Loucy (cell line): ENCODE measurements around the gene HEBP2.
A peak's percentile ranks its signal among the peaks of the same experiment; 100 is the strongest.

Source experiments
- H2AFZ ChIP-seq: fragments of 200-600 bp; sonication (generic); 2 replicates; pipeline ENCODE4 v1.6.0; 2016; ENCODE audit warnings: antibody characterized with exemption, mild to moderate bottlenecking, low read length, moderate library complexity
- H3F3A ChIP-seq: fragments of 200-600 bp; 2 replicates; pipeline ENCODE4 v1.6.0; 2016; ENCODE audit warnings: antibody characterized with exemption, low read depth, mild to moderate bottlenecking
- H3K27me3 ChIP-seq: fragments of 200-600 bp; sonication (generic); 2 replicates; pipeline ENCODE4 v1.6.1; 2014; ENCODE audit warnings: low read length, mild to moderate bottlenecking; ENCODE audit not compliant: insufficient read depth, poor library complexity, severe bottlenecking
- H3K36me3 ChIP-seq: fragments of 200-600 bp; sonication (generic); 2 replicates; pipeline ENCODE4 v1.6.1; 2016; ENCODE audit warnings: low read length; ENCODE audit not compliant: insufficient read depth
- H3K4me1 ChIP-seq: fragments of 200-600 bp; sonication (generic); 2 replicates; pipeline ENCODE4 v1.5.1; 2014; ENCODE audit warnings: low read length, mild to moderate bottlenecking; ENCODE audit not compliant: insufficient read depth, poor library complexity, severe bottlenecking
- H3K4me2 ChIP-seq: fragments of 200-600 bp; sonication (generic); 2 replicates; pipeline ENCODE4 v1.6.0; 2014; ENCODE audit warnings: antibody characterized with exemption, low read length, low read depth, mild to moderate bottlenecking; ENCODE audit not compliant: poor library complexity, severe bottlenecking
- H3K4me3 ChIP-seq: fragments of 200-600 bp; sonication (generic); 2 replicates; pipeline ENCODE4 v1.5.1; 2014; ENCODE audit warnings: low read length, mild to moderate bottlenecking, mixed read lengths; ENCODE audit not compliant: poor library complexity, severe bottlenecking
- H3K79me2 ChIP-seq: fragments of 200-600 bp; sonication (generic); 2 replicates; pipeline ENCODE4 v1.6.1; 2014; ENCODE audit warnings: low read length; ENCODE audit not compliant: insufficient read depth
- H3K9ac ChIP-seq: fragments of 200-600 bp; sonication (generic); 2 replicates; pipeline ENCODE4 v1.6.0; 2014; ENCODE audit warnings: mild to moderate bottlenecking, low read depth, low read length, moderate library complexity; ENCODE audit not compliant: poor library complexity, severe bottlenecking
- H3K9me2 ChIP-seq: fragments of 200-600 bp; sonication (generic); replicated peaks from 2 replicates; pipeline ENCODE4 v1.6.1; 2016; ENCODE audit warnings: low read depth, low read length, mixed read lengths
- H3K9me3 ChIP-seq: fragments of 200-600 bp; sonication (generic); 2 replicates; pipeline ENCODE4 v1.6.1; 2014; ENCODE audit warnings: mild to moderate bottlenecking, antibody characterized with exemption, low read length, low read depth; ENCODE audit not compliant: insufficient read depth
- H4K20me1 ChIP-seq: fragments of 200-600 bp; sonication (generic); 2 replicates; pipeline ENCODE4 v1.6.0; 2014; ENCODE audit warnings: antibody characterized with exemption, low read length, mild to moderate bottlenecking; ENCODE audit not compliant: insufficient read depth, poor library complexity, severe bottlenecking
- EZH2phosphoT487 ChIP-seq: fragments of 200-600 bp; IDR thresholded peaks from 2 replicates; pipeline ENCODE4 v1.6.1; 2018; ENCODE audit warnings: antibody characterized with exemption, mild to moderate bottlenecking, moderate library complexity, borderline replicate concordance
- TF ChIP-seq, protein P1 (sequence below): fragments of 200-600 bp; sonication (generic); conservative IDR thresholded peaks from 2 replicates; pipeline ENCODE4 v1.5.1; 2014; ENCODE audit warnings: mild to moderate bottlenecking, antibody characterized with exemption, low read length

HEBP2 gene

DNA sequence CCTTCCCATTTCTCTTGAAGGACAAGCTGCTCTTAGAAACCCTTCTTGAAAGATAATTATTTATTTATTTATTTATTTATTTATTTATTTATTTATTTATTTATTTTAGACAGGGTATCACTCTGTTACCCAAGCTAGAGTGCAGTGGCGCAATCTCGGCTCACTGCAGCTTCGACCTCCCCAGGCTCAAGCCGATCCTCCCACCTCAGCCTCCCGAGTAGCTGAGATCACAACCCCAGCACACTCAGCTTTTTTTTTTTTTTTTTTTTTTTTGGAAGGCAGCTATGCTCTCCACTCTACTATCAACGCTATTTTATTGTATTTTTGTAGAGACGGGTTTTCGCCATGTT, 1.2 kb upstream of the HEBP2 start:
- Histone ChIP-seq H2AFZ (peak overlapping the region; percentile 96), H3K4me2 (peak overlapping the region; percentile 79), H3F3A (peaks cover 3% of the 10 kb centered on the region; the same call in 1 of the 2 replicates), H3K9me3 (no peaks in the 10 kb centered on the region), H4K20me1 (no peaks in the 10 kb centered on the region), H3K9ac (peak overlapping the region; percentile 88), H3K9me2 (no peaks in the 10 kb centered on the region), H3K4me1 (peaks cover 19% of the 10 kb centered on the region), H3K4me3 (peak overlapping the region; percentile 82), H3K27me3 (no peaks in the 10 kb centered on the region), H3K79me2 (peaks cover 12% of the 10 kb centered on the region; the same call in 1 of the 2 replicates), H3K36me3 (no peaks in the 10 kb centered on the region; the same call in 1 of the 2 replicates)
- TF ChIP-seq, protein P1, sequence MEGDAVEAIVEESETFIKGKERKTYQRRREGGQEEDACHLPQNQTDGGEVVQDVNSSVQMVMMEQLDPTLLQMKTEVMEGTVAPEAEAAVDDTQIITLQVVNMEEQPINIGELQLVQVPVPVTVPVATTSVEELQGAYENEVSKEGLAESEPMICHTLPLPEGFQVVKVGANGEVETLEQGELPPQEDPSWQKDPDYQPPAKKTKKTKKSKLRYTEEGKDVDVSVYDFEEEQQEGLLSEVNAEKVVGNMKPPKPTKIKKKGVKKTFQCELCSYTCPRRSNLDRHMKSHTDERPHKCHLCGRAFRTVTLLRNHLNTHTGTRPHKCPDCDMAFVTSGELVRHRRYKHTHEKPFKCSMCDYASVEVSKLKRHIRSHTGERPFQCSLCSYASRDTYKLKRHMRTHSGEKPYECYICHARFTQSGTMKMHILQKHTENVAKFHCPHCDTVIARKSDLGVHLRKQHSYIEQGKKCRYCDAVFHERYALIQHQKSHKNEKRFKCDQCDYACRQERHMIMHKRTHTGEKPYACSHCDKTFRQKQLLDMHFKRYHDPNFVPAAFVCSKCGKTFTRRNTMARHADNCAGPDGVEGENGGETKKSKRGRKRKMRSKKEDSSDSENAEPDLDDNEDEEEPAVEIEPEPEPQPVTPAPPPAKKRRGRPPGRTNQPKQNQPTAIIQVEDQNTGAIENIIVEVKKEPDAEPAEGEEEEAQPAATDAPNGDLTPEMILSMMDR, result no peak
- no peak for TF ChIP-seq EZH2phosphoT487

DNA sequence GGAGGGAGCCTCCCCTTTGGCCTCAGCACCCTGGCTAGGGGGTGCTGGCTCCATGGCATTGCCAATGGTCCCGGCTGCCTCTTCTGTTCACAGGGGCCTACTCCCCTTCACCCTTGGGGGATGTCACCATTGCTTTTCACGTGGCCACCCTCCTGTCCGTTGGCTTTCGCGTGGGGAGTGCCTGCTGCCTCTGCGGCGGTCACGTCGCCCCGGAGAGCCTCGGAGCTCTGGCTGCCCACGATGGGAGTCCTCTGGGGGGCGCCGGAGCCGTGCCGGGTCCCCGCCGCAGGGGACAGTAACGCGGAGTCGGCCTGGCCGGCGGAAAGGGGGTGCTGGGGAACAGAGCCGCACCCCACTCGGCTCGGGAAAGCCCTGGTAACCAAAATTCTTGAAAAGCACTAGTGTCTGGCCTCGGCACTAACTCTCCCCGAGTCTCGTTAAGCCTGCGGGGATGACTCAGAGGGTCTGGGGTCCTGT, 661 bp upstream of the HEBP2 start:
- H4K20me1 ChIP-seq, result no peaks in the 10 kb centered on the region
- peaks cover 19% of the 10 kb centered on the region for H3K4me1 ChIP-seq
- H3K4me2 ChIP-seq, result peak overlapping the region; percentile 79
- peaks cover 3% of the 10 kb centered on the region; the same call in 1 of the 2 replicates for H3F3A ChIP-seq
- no peaks in the 10 kb centered on the region for H3K27me3 ChIP-seq
- peaks cover 12% of the 10 kb centered on the region; the same call in 1 of the 2 replicates for H3K79me2 ChIP-seq
- H2AFZ ChIP-seq, result peak overlapping the region; percentile 96
- no peaks in the 10 kb centered on the region; the same call in 1 of the 2 replicates for H3K36me3 ChIP-seq
- H3K9ac ChIP-seq, result peak overlapping the region; percentile 88
- TF ChIP-seq, protein P1, result peak; percentile 48
- no peak for TF ChIP-seq EZH2phosphoT487
- peak overlapping the region; percentile 82 for H3K4me3 ChIP-seq
- no peaks in the 10 kb centered on the region for H3K9me3 ChIP-seq
- H3K9me2 ChIP-seq, result no peaks in the 10 kb centered on the region

DNA sequence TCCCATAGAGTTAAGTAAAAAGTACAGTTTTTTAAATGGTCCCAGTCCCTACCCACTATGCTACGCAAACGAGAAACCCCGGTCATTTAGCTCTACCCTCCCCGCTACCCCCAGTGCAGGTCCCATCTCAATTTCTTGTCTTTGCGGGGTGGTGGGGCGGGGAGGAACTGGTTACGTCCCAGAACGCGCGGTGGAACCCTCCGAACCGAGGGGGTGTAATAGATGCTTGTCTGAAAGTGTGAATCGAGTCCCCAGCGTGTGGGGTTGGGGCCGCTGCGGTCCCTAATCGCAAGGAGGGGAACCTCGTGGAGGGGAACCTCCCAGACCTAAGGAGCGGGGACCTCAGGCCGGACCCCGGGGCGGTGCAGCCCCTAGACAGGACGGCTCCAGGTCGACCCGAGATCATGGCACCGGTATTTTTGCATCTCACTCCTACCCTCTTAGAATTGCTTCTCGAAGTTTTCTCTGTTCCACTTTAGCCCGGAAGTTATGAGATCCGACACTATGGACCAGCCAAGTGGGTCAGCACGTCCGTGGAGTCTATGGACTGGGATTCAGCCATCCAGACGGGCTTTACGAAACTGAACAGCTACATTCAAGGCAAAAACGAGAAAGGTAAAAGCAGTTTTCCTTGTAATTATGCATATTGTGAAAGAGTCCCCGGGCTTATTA, 779 bp downstream of the HEBP2 start:
- TF ChIP-seq, protein P1, result no peak
- TF ChIP-seq EZH2phosphoT487, result no peak
- Histone ChIP-seq H3K9me2 (no peaks in the 10 kb centered on the region), H3K9me3 (no peaks in the 10 kb centered on the region), H3K4me3 (peak overlapping the region; percentile 82), H3K79me2 (peaks cover 12% of the 10 kb centered on the region; the same call in 1 of the 2 replicates), H3F3A (peaks cover 3% of the 10 kb centered on the region; the same call in 1 of the 2 replicates), H3K27me3 (no peaks in the 10 kb centered on the region), H2AFZ (peak overlapping the region; percentile 94), H3K9ac (peak overlapping the region; percentile 88), H4K20me1 (no peaks in the 10 kb centered on the region), H3K4me2 (peak overlapping the region; percentile 90), H3K4me1 (peaks cover 19% of the 10 kb centered on the region), H3K36me3 (no peaks in the 10 kb centered on the region; the same call in 1 of the 2 replicates)
